Heart right ventricle (tissue), 16 donors: ENCODE measurements around the gene HPCAL1. TPM values are rescaled to one million over a fixed set of nuclear protein-coding genes. Genes with fewer than 3 reads are reported as not detected.

Experiments
- ATAC-seq, 8 donors: fragments of 200-7000 bp; cut with Tn5 transposase; one replicate each; pipeline ENCODE4 v1.9.1; 2020; ENCODE audit warnings: mild to moderate bottlenecking in 8 of 8, moderate library complexity in 8 of 8, moderate number of reproducible peaks in 1 of 8
- DNase-seq, 2 donors: peaks; one replicate each; pipeline ENCODE4 v3.0.0-alpha.2; 2020
- H3K27ac ChIP-seq, 10 donors: fragments of 200-600 bp; sonication (generic) in 2 of 10; one replicate each; pipeline versions ENCODE4 v1.5.0 to v1.8.0; 2020 to 2022; ENCODE audit warnings: mild to moderate bottlenecking in 3 of 10
- H3K27me3 ChIP-seq, 7 donors: fragments of 200-600 bp; one replicate each; pipeline ENCODE4 v1.8.0; 2021 to 2022; ENCODE audit warnings: mild to moderate bottlenecking in 2 of 7
- H3K36me3 ChIP-seq, 9 donors: fragments of 200-600 bp; sonication (generic) in 1 of 9; one replicate each; pipeline versions ENCODE4 v1.5.0 to v1.8.0; 2020 to 2022; ENCODE audit warnings: mild to moderate bottlenecking in 2 of 9
- H3K4me1 ChIP-seq, 9 donors: fragments of 200-600 bp; sonication (generic) in 1 of 9; one replicate each; pipeline versions ENCODE4 v1.5.0 to v1.8.0; 2020 to 2022; ENCODE audit warnings: mild to moderate bottlenecking in 4 of 9
- H3K4me3 ChIP-seq, 10 donors: fragments of 200-600 bp; sonication (generic) in 2 of 10; one replicate each; pipeline versions ENCODE4 v1.5.0 to v1.8.0; 2020 to 2022; ENCODE audit warnings: mild to moderate bottlenecking in 7 of 10, moderate library complexity in 2 of 10
- H3K9me3 ChIP-seq, 11 donors: fragments of 200-600 bp in 10 of 11; sonication (generic) in 2 of 11; one replicate each; pipeline versions ENCODE4 v1.5.0 to v1.8.0; 2013 to 2022; ENCODE audit warnings: mild to moderate bottlenecking in 2 of 11, control low read depth in 1 of 11, moderate library complexity in 1 of 11
- CTCF ChIP-seq, 9 donors: fragments of 200-600 bp; sonication (generic) in 2 of 9; IDR thresholded peaks; one replicate each; pipeline versions ENCODE4 v1.5.0 to v1.8.0; 2021 to 2022; ENCODE audit warnings: antibody characterized with exemption in 9 of 9, mild to moderate bottlenecking in 5 of 9, moderate library complexity in 1 of 9
- WGBS, 2 donors: extraction: QIAGEN DNeasy Blood & Tissue Kit; methylation state at CpG; one replicate each; pipeline ENCODE4 v1.1.7; 2013; ENCODE audit warnings: inconsistent platforms in 1 of 2; 5-methylcytosine and 5-hydroxymethylcytosine counted together
- intact Hi-C, 10 donors: fragments of 100-400 bp; cut with DNase I; formaldehyde crosslinking; loops; one replicate each; pipeline versions ENCODE4 v1.11.1 to v1.14.2; 2022
- polyA plus RNA-seq, 2 donors: library from polyadenylated mRNA; stranded (reverse); fragments of 200-250 nt; gene quantifications; one replicate each; pipeline ENCODE4 v1.2.3, GENCODE V29; 2013
- total RNA-seq, 10 donors: library from RNA; stranded (reverse); fragmentation: NEBNext Ultra II Directional in 3 of 10; extraction: Animal tissue kit (Norgen Biotek cat#: 25700) in 3 of 10; gene quantifications; one replicate each; pipeline versions ENCODE4 v1.2.1 to v1.2.4, GENCODE V29; 2021 to 2023
- donor health status: Arrhythmogenic right ventricular cardiomyopathy.
- donor health status: ischemic (EF 13 %, LVEDD 7.1; RV severe dilation, severe dysfunction).
- donor health status: healthy with polysubstance abuse.
- donor health status: DM: no; HTN: yes; CAD: no.
- donor health status: DM: no; HTN: no; CAD: no.
- donor health status: ischemic (EF 25% LVEDD 6.9; RV normal size, moderate dysfunction).
- donor health status: ischemic (EF 25% LVEDD 5.7; RV mildly dilated, moderate dysfunction).
- donor health status: healthy.
- donor health status: DM: yes; HTN: yes; CAD: no.
- donor health status: Ischemic cardiomyopathy.
- donor health status: ischemic (EF 35%, LVEDD 5.7; RV mildly dilated, moderate dysfunction).
- donor health status: nonischemic (EF 11% LVEDD 7.7; RV severe dilation, severe dysfunction).
- donor health status: DM: yes; HTN: yes; CAD: no.
- donor health status: PGD.
- donor health status: ischemic (EF 29% LVEDD 5.4; RV normal size, mild dysfunction).
- donor health status: nonischemic (EF 23%, LVEDD 6.1; RV moderate dilation, normal function).

HPCAL1 gene
- total and polyA plus RNA-seq, 12 donors: 15.8 to 49.2 (median 27.5) TPM

- no peak for TF ChIP-seq CTCF (IDR thresholded peaks at IDR 0.05)
- DNase-seq (no peak), ATAC-seq (no peak)
- Histone ChIP-seq H3K27ac (peak overlapping the region in 7 of 10 donors; percentile 7 to 74 (median 40)), H3K4me1 (peaks cover 5 to 67% (median 55%) of the 10 kb centered on the region in 9 donors), H3K36me3 (peaks cover 0 to 4% (median 0%) of the 10 kb centered on the region in 9 donors), H3K9me3 (no peaks in the 10 kb centered on the region), H3K27me3 (no peaks in the 10 kb centered on the region), H3K4me3 (no peak overlapping the region)
- intact Hi-C loops: no loop called here
- 60 to 64% methylated on average over 4 of the region's 4 CpGs for WGBS, 2 donors
Observed at GRCh38 chr2:10397878-10398277, 95.2 kb downstream of the HPCAL1 start.

- peak; percentile 42 to 47 for DNase-seq
- 66% methylated on average over 14 of the region's 14 CpGs for WGBS, 2 donors
Observed at GRCh38 chr2:10398496-10398895, 95.8 kb downstream of the HPCAL1 start.

GRCh38 chr2:10399358-10399757 lies 96.7 kb downstream of the HPCAL1 start:
- 85 to 91% methylated on average over 10 to 16 of the region's 16 CpGs for WGBS, 2 donors
- no peak for ATAC-seq

More at GRCh38 chr2:10398496-10398895, 95.8 kb downstream of the HPCAL1 start:
- Histone ChIP-seq H3K4me3 (no peak overlapping the region), H3K27me3 (no peaks in the 10 kb centered on the region), H3K4me1 (peaks cover 5 to 63% (median 48%) of the 10 kb centered on the region in 9 donors), H3K36me3 (peaks cover 0 to 4% (median 0%) of the 10 kb centered on the region in 9 donors), H3K27ac (peak overlapping the region in 9 of 10 donors; percentile 7 to 74 (median 40)), H3K9me3 (no peaks in the 10 kb centered on the region)
- intact Hi-C loops: no loop called here
- peak in 7 of 8 donors; percentile 15 to 58 (median 33) for ATAC-seq
- TF ChIP-seq CTCF (IDR thresholded peaks at IDR 0.05): no peak

GRCh38 chr2:10400002-10400401 lies 97.3 kb downstream of the HPCAL1 start:
- Histone ChIP-seq H3K9me3 (no peaks in the 10 kb centered on the region), H3K27ac (peak overlapping the region in 9 of 10 donors; percentile 8 to 85 (median 74)), H3K36me3 (peaks cover 0 to 4% (median 0%) of the 10 kb centered on the region in 9 donors), H3K27me3 (no peaks in the 10 kb centered on the region), H3K4me1 (peaks cover 14 to 76% (median 58%) of the 10 kb centered on the region in 9 donors), H3K4me3 (no peak overlapping the region)
- TF ChIP-seq CTCF (IDR thresholded peaks at IDR 0.05): no peak
- WGBS, 2 donors: 90 to 95% methylated on average over 14 of the region's 14 CpGs
- ATAC-seq (no peak), DNase-seq (no peak)
- intact Hi-C loops: loop anchor here in 5 of 10 donors (5.0 to 10.0 kb wide), 4 partner anchors 68 to 275 kb away; partner anchors contain the start of genes HPCAL1 (in 3 of the 5) and RRM2 (in 1 of the 5)

More at GRCh38 chr2:10399358-10399757, 96.7 kb downstream of the HPCAL1 start:
- TF ChIP-seq CTCF (IDR thresholded peaks at IDR 0.05): no peak
- Histone ChIP-seq H3K27ac (peak overlapping the region in 6 of 10 donors; percentile 12 to 85 (median 74)), H3K36me3 (peaks cover 0 to 4% (median 0%) of the 10 kb centered on the region in 9 donors), H3K4me1 (peaks cover 7 to 69% (median 52%) of the 10 kb centered on the region in 9 donors), H3K4me3 (no peak overlapping the region), H3K27me3 (no peaks in the 10 kb centered on the region), H3K9me3 (no peaks in the 10 kb centered on the region)
- DNase-seq: no peak
- intact Hi-C loops: no loop called here
